Measurements from ENCODE around the gene BAG5. TPM values are rescaled to one million over a fixed set of nuclear protein-coding genes. Genes with fewer than 3 reads are reported as not detected.

BAG5 gene
- total RNA-seq, 1 experiment from 2014 or later, result 27.0 TPM

DNA sequence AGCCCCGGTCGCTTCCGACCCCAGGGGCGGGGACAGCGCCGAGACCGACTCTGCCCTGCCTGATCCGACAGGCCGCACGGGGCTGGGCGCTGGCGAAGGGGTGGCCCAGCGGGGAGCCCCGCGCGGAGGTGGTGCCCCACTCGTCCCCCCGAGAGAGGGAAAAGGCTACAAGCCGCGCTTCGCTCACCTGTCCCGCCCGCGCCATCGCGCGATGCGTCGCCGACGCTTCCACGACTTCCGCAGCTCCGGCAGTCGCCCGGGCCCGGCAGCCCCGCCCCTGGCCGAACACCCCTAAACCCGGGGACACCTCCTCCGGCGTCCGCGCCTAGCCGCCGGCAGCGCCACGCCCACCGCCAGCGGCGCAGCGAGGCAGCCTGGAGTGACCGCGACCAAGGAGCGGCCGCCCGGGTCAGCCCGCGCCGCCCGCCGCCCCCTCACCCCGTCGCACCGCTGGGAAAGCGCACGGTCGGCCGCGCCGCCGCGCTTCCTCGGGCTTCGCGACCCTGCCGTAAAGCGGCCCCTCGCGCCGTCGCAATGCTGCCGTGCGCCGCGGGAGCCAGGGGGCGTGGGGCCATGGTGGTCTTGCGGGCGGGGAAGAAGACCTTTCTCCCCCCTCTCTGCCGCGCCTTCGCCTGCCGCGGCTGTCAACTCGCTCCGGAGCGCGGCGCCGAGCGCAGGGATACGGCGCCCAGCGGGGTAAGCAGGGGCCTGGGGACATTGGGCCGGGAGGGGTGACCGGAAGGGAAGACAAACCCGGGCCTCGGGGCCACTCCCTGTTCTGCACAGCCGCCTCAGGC is at the start of gene BAG5, which contains the start of gene COA8 (continued):
- TF ChIP-seq REST (IDR thresholded peaks at IDR 0.05; ENCODE audit: low read depth) (no peak), POLR2AphosphoS5 (IDR thresholded peaks at IDR 0.05; ENCODE audit: low read depth, low read length) (peak; percentile 63), EZH2 (IDR thresholded peaks at IDR 0.05) (no peak)
- TF ChIP-seq, protein P1, sequence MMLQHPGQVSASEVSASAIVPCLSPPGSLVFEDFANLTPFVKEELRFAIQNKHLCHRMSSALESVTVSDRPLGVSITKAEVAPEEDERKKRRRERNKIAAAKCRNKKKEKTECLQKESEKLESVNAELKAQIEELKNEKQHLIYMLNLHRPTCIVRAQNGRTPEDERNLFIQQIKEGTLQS (IDR thresholded peaks at IDR 0.05), result no peak

- RAD21 ChIA-PET (ENCODE audit: low non-redundant PET in 1 of 2, low total read pairs in 2 of 2, uncharacterized antibody in 2 of 2, unreplicated experiment in 2 of 2), result no interaction called here
- no peak overlapping the region for H3K4me2 ChIP-seq (ENCODE audit: low read length)
These were observed 48.8 kb upstream of the BAG5 start for GRCh38 chr14:103611215-103611614.

More at GRCh38 chr14:103611215-103611614, 48.8 kb upstream of the BAG5 start:
- Histone ChIP-seq H3K36me3 (ENCODE audit: control insufficient read depth in 1 of 2, insufficient read depth in 2 of 2, low read length in 2 of 2) (no peaks in the 10 kb centered on the region), H3K4me1 (ENCODE audit: control insufficient read depth in 1 of 2, insufficient read depth in 2 of 2, low read length in 2 of 2) (no peaks in the 10 kb centered on the region), H3K4me3 (replicated peaks in 1 of 2; ENCODE audit: low read depth in 1 of 2, low read length in 2 of 2) (no peak overlapping the region), H4K20me1 (ENCODE audit: insufficient read depth) (no peaks in the 10 kb centered on the region), H3K79me2 (ENCODE audit: insufficient read depth, low read length) (no peaks in the 10 kb centered on the region), H3K27ac (ENCODE audit: low read depth, low read length) (no peak overlapping the region), H3K9me2 (ENCODE audit: insufficient read depth) (no peaks in the 10 kb centered on the region), H3K9me3 (ENCODE audit: control insufficient read depth in 1 of 2, insufficient read depth in 1 of 2, low read depth in 1 of 2, low read length in 2 of 2) (peaks cover 0 to 9% of the 10 kb centered on the region in 2 experiments; a peak in 3 of 4 replicates), H3K27me3 (ENCODE audit: insufficient read depth, low read length) (no peaks in the 10 kb centered on the region), H2AFZ (ENCODE audit: low read depth, low read length, poor library complexity, severe bottlenecking) (no peak overlapping the region), H3K9ac (ENCODE audit: low read length) (no peak overlapping the region)
- ATAC-seq (no peak), DNase-seq (ENCODE audit: low read depth, low spot score) (no peak)
- POLR2A ChIA-PET, result no interaction called here
- BruUV-seq (replicated peaks), result no TSS peak
- TF ChIP-seq EGR1 (IDR thresholded peaks at IDR 0.05; ENCODE audit: low read depth), result no peak
- TF ChIP-seq, protein P1 (IDR thresholded peaks at IDR 0.05), result no peak
- TF ChIP-seq SP1 (IDR thresholded peaks at IDR 0.05; ENCODE audit: low read depth), result no peak
- no peak for TF ChIP-seq ZFX (IDR thresholded peaks at IDR 0.05)
- TF ChIP-seq RAD21 (IDR thresholded peaks at IDR 0.05; ENCODE audit: low read depth), result no peak
- TF ChIP-seq CBX3 (IDR thresholded peaks at IDR 0.05; ENCODE audit: low read depth), result no peak
- TF ChIP-seq POLR2A (IDR thresholded peaks at IDR 0.05; ENCODE audit: borderline replicate concordance, extremely low read depth, insufficient read depth, insufficient read length), result no peak
- TF ChIP-seq CTCF (IDR thresholded peaks at IDR 0.05 in 2 of 3, conservative IDR thresholded peaks at IDR 0.05 in 1 of 3; ENCODE audit: borderline replicate concordance in 1 of 3, insufficient read depth in 1 of 3, low read depth in 2 of 3, low read length in 2 of 3), result no peak
- intact Hi-C loops (cut with micrococcal nuclease), result no loop called here
- CTCF ChIA-PET, result no interaction called here
